Ovary (tissue), 9 donors: Measurements from ENCODE around the gene LIN37. TPM values are rescaled to one million over a fixed set of nuclear protein-coding genes. Genes with fewer than 3 reads are reported as not detected.

Experiments
- DNase-seq, 5 donors: peaks; one replicate each; pipeline ENCODE4 v3.0.0-alpha.2; 2019 to 2020
- H3K27ac ChIP-seq, 2 donors: fragments of 200-600 bp; one replicate each; pipeline versions ENCODE4 v1.5.1 to v1.8.0; 2019 to 2022
- H3K27me3 ChIP-seq: fragments of 200-600 bp; one replicate; pipeline ENCODE4 v1.8.0; 2022
- H3K36me3 ChIP-seq: fragments of 200-600 bp; sonication (generic); one replicate; pipeline ENCODE4 v1.5.1; 2019
- H3K4me1 ChIP-seq: one replicate; pipeline ENCODE4 v1.8.1; 2013; ENCODE audit warnings: mild to moderate bottlenecking, moderate library complexity; ENCODE audit not compliant: insufficient read depth
- H3K4me3 ChIP-seq: fragments of 200-600 bp; sonication (generic); one replicate; pipeline ENCODE4 v1.5.1; 2017
- H3K9me3 ChIP-seq, 2 donors: fragments of 200-600 bp in 1 of 2; sonication (generic) in 1 of 2; one replicate each; pipeline versions ENCODE4 v1.5.1 to v1.8.1; 2013 to 2019; ENCODE audit warnings: mild to moderate bottlenecking in 1 of 2, moderate library complexity in 1 of 2
- EP300 ChIP-seq: sonication (generic); formaldehyde crosslinking; IDR thresholded peaks from one replicate; pipeline ENCODE4 v1.6.1; 2017; ENCODE audit warnings: antibody characterized with exemption
- POLR2A ChIP-seq: fragments of 450-650 bp; IDR thresholded peaks from one replicate; pipeline ENCODE4 v1.6.1; 2017; ENCODE audit warnings: antibody characterized with exemption, mild to moderate bottlenecking, moderate library complexity
- WGBS, 3 donors: extraction: QIAGEN DNeasy Blood & Tissue Kit in 1 of 3; methylation state at CpG; one replicate each; pipeline versions ENCODE4 v1.1.5 to v1.1.7; 2013 to 2017; 5-methylcytosine and 5-hydroxymethylcytosine counted together
- intact Hi-C, 4 donors: fragments of 100-400 bp; cut with DNase I; formaldehyde crosslinking; loops; one replicate each; pipeline versions ENCODE4 v1.11.0 to v1.15.1; 2022 to 2023
- polyA plus RNA-seq, 2 donors: library from polyadenylated mRNA; stranded (reverse); fragments of 200-250 nt in 1 of 2; fragments of 350-450 nt in 1 of 2; fragmentation: Illumina TruSeq in 1 of 2; extraction: RNeasy Lipid Tissue Mini Kit (QIAGEN cat#74804) in 1 of 2; gene quantifications; one replicate each; pipeline ENCODE4 v1.2.3, GENCODE V29; 2013 to 2014
- total RNA-seq, 7 donors: library from RNA; depleted of rRNA in 2 of 7; stranded (reverse); fragments of >200 nt in 2 of 7; fragmentation: NEBNext Ultra II Directional in 3 of 7; extraction: Animal tissue kit (Norgen Biotek cat#: 25700) in 3 of 7; gene quantifications; one replicate each; pipeline versions ENCODE4 v1.1.0 to v1.2.4, GENCODE V29; 2016 to 2023
- TF ChIP-seq, protein P1 (sequence below), 3 donors: fragments of 450-650 bp in 2 of 3; fragments of 200-600 bp in 1 of 3; IDR thresholded peaks; one replicate each; pipeline versions ENCODE4 v1.5.1 to v1.8.0; 2016 to 2022; ENCODE audit warnings: antibody characterized with exemption in 3 of 3, mild to moderate bottlenecking in 1 of 3
- donor health status: DM: no; HTN: no; CAD: no; lungs with moderate emphysema.
- donor health status: DM: no; HTN: no; CAD: no.
- donor health status: Bipolar disorder and iron deficiency.
- donor health status: DM: yes; HTN: yes; CAD: no.
- donor health status: DM: no; HTN: no; CAD: no.
- donor health status: DM: yes; HTN: yes; CAD: no.

Gene LIN37
- total and polyA plus RNA-seq, 9 donors: 9.8 to 25.6 (median 19.1) TPM

DNA sequence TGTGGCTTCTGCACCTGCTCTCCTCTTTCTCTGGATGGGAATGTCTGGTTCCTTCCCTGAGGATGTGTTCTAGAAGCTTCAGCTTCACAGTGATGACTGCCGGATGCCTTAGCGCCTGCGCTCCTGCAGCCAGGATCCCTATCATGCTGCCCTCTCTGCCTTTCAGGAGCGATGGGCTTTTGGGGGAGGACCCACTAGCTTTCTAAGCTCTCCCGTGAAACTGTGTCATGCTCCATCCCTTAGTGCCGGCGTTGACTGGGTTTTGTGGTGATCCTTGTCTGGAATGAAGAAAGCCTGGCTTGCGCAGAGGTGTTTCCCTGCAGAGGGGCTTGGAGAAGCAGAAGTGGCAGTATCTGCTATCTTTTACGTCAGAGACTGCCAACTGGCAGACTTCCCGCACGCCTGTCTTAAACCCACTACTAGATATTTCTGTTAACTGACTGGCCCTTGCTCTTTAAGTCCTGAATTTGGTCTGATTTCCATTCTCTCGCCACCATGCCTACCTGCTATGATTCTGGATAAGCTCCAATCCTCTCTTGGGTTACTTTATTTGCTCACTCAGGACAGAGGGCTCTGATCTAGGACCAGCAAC lies 34.4 kb upstream of the LIN37 start:
- intact Hi-C loops: loop anchor here in 2 of 4 donors (2.0 to 10.0 kb wide), 2 partner anchors 17 to 101 kb away; partner anchors contain the start of gene PRODH2 (in 1 of the 2)
- WGBS, 3 donors: 73 to 85% (median 74%) methylated on average over 12 of the region's 12 CpGs
- TF ChIP-seq EP300 (no peak), POLR2A (no peak)
- TF ChIP-seq, protein P1, sequence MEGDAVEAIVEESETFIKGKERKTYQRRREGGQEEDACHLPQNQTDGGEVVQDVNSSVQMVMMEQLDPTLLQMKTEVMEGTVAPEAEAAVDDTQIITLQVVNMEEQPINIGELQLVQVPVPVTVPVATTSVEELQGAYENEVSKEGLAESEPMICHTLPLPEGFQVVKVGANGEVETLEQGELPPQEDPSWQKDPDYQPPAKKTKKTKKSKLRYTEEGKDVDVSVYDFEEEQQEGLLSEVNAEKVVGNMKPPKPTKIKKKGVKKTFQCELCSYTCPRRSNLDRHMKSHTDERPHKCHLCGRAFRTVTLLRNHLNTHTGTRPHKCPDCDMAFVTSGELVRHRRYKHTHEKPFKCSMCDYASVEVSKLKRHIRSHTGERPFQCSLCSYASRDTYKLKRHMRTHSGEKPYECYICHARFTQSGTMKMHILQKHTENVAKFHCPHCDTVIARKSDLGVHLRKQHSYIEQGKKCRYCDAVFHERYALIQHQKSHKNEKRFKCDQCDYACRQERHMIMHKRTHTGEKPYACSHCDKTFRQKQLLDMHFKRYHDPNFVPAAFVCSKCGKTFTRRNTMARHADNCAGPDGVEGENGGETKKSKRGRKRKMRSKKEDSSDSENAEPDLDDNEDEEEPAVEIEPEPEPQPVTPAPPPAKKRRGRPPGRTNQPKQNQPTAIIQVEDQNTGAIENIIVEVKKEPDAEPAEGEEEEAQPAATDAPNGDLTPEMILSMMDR (IDR thresholded peaks at IDR 0.05): no peak
- no peak overlapping the region for H3K27ac ChIP-seq
- H3K4me3 ChIP-seq: no peak overlapping the region
- no peaks in the 10 kb centered on the region for H3K27me3 ChIP-seq
- DNase-seq: no peak
- peaks cover 9% of the 10 kb centered on the region for H3K4me1 ChIP-seq
- no peaks in the 10 kb centered on the region for H3K36me3 ChIP-seq
- no peaks in the 10 kb centered on the region for H3K9me3 ChIP-seq

DNA sequence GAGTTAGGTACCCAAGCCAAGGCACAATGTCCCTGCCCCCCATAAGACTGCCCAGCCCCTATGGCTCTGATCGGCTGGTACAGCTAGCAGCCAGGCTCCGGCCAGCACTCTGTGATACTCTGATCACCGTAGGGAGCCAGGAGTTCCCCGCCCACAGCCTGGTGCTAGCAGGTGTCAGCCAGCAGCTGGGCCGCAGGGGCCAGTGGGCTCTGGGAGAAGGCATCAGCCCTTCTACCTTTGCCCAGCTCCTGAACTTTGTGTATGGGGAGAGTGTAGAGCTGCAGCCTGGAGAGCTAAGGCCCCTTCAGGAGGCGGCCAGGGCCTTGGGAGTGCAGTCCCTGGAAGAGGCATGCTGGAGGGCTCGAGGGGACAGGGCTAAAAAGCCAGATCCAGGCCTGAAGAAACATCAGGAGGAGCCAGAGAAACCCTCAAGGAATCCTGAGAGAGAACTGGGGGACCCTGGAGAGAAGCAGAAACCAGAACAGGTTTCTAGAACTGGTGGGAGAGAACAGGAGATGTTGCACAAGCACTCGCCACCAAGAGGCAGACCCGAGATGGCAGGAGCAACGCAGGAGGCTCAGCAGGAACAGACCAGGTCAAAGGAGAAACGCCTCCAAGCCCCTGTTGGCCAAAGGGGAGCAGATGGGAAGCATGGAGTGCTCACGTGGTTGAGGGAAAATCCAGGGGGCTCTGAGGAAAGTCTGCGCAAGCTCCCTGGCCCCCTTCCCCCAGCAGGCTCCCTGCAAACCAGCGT lies 33.6 kb upstream of the LIN37 start:
- 72 to 79% (median 73%) methylated on average over 12 to 14 of the region's 14 CpGs for WGBS, 3 donors
- H3K27ac ChIP-seq: no peak overlapping the region
- peaks cover 10% of the 10 kb centered on the region for H3K4me1 ChIP-seq
- TF ChIP-seq, protein P1 (IDR thresholded peaks at IDR 0.05): no peak
- H3K27me3 ChIP-seq: no peaks in the 10 kb centered on the region
- H3K4me3 ChIP-seq: no peak overlapping the region
- no peaks in the 10 kb centered on the region for H3K9me3 ChIP-seq
- peak in 1 of 5 donors; percentile 24 for DNase-seq
- intact Hi-C loops: loop anchor here in 3 of 4 donors (2.0 to 10.0 kb wide), 3 partner anchors 18 to 167 kb away; partner anchors contain the start of genes TMEM147 (in 2 of the 3) and PRODH2 (in 1 of the 3)
- H3K36me3 ChIP-seq: no peaks in the 10 kb centered on the region

DNA sequence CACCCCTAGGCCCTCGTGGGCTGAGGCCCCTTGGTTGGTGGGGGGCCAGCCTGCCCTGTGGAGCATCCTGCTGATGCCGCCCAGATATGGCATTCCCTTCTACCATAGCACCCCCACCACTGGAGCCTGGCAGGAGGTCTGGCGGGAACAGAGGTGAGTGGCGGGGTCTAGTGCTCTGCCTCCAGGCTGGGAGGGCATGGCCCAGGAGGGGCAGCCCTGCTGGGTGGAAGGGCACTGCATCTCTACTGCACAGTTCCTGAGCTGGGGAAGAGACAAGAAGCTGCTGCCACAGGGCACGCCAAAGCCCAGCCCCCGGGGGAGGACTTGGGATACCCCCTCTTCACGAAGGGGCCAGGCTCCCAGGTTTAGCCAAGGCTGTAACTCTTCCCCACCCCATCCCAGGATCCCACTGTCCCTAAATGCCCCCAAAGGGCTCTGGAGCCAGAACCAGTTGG lies 33.0 kb upstream of the LIN37 start:
- no peak overlapping the region for H3K27ac ChIP-seq
- TF ChIP-seq EP300 (no peak), POLR2A (no peak)
- TF ChIP-seq, protein P1 (IDR thresholded peaks at IDR 0.05): no peak
- no peak overlapping the region for H3K4me3 ChIP-seq
- DNase-seq: peak in 2 of 5 donors; percentile 24 to 40
- WGBS, 3 donors: 64 to 72% (median 71%) methylated on average over 7 of the region's 7 CpGs
- H3K27me3 ChIP-seq: no peaks in the 10 kb centered on the region
- intact Hi-C loops: loop anchor here in 3 of 4 donors (2.0 to 10.0 kb wide), 3 partner anchors 19 to 168 kb away; partner anchors contain the start of genes TMEM147 (in 2 of the 3) and PRODH2 (in 1 of the 3)
- peaks cover 10% of the 10 kb centered on the region for H3K4me1 ChIP-seq
- no peaks in the 10 kb centered on the region for H3K9me3 ChIP-seq
- no peaks in the 10 kb centered on the region for H3K36me3 ChIP-seq

DNA sequence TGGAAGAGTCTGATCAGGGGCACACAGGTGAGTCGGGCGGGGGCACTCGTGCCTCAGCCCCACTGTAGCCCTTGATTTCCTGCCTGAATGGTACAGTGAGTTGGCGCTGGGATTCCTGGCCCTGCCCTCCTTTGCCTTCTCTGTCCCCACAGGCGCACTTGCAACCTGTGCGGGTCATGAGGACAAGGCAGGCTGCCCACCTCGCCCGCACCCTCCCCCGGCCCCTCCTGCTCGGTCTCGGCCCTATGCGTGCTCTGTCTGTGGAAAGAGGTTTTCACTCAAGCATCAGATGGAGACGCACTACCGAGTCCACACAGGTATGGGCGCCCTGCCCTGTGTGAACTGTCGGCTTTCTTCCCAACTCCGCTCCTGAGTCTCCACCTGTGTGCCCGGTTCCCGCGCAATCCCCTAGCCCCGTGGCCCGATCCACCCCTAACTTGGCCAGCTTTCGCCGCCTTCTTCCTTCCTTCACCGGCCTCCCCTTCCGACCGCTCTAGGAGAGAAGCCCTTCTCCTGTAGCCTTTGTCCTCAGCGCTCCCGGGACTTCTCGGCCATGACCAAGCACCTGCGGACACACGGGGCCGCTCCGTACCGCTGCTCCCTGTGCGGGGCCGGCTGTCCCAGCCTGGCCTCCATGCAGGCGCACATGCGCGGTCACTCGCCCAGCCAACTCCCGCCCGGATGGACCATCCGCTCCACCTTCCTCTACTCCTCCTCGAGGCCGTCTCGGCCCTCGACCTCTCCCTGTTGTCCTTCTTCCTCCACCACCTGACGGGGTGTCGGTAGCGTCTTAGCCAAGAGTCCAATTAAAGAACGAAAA lies 32.2 kb upstream of the LIN37 start:
- Histone ChIP-seq H3K4me3 (peak overlapping the region; percentile 84), H3K4me1 (peaks cover 10% of the 10 kb centered on the region), H3K27me3 (no peaks in the 10 kb centered on the region), H3K27ac (peak overlapping the region; percentile 85 to 96), H3K9me3 (no peaks in the 10 kb centered on the region), H3K36me3 (no peaks in the 10 kb centered on the region)
- TF ChIP-seq POLR2A: no peak
- TF ChIP-seq EP300: no peak
- TF ChIP-seq, protein P1 (IDR thresholded peaks at IDR 0.05): no peak
- peak; percentile 67 to 82 (median 72) for DNase-seq
- intact Hi-C loops: loop anchor here (2.0 to 10.0 kb wide), 5 partner anchors 19 to 169 kb away; partner anchors contain the start of genes TMEM147 (in 2 of the 4), HSPB6 (in 1 of the 4) and PRODH2 (in 1 of the 4)
- WGBS, 3 donors: 2 to 3% (median 3%) methylated on average over 52 of the region's 52 CpGs
